C4-2B (cell line): ENCODE results near the gene OR8J1.

Experiments
- ZFX ChIP-seq: fragments of 450-650 bp; IDR thresholded peaks from 2 replicates; pipeline ENCODE4 v1.6.1; 2017
- TF ChIP-seq, protein P1 (sequence below): fragments of 450-650 bp; conservative IDR thresholded peaks from 2 replicates; pipeline ENCODE4 v1.5.1; 2017; ENCODE audit warnings: mild to moderate bottlenecking

DNA sequence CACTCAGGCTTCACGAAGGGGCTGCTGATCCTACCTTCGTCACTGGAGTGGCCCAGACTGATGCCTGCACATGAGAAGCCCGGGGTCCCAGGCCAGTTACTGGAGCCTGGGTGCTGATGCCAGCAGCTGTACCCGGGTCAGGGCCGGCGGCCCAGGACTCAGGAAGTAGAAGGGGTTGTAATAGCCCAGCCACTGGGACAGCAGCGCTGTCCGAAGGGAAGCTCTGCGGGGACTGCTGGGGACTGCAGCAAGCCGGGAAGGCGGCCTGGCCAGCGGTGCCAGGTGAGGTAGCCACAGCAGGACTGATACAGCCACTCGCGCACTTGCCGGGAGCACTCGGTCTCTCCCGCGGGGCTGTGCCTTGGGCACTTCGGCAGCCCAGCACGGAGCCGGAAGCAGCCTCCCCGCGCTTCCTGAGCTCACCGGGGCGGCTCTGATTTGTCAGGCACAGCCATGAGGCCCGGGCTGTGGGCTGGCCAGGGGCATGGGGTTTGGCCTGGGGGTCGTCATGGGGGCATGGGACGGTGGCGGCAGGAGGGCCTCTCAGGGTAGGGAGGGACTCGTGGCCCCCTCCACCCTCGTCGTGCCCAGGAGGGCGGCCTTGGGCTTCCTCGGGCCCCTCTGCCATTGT is 22.1 kb upstream of the OR8J1 start:
- TF ChIP-seq, protein P1, sequence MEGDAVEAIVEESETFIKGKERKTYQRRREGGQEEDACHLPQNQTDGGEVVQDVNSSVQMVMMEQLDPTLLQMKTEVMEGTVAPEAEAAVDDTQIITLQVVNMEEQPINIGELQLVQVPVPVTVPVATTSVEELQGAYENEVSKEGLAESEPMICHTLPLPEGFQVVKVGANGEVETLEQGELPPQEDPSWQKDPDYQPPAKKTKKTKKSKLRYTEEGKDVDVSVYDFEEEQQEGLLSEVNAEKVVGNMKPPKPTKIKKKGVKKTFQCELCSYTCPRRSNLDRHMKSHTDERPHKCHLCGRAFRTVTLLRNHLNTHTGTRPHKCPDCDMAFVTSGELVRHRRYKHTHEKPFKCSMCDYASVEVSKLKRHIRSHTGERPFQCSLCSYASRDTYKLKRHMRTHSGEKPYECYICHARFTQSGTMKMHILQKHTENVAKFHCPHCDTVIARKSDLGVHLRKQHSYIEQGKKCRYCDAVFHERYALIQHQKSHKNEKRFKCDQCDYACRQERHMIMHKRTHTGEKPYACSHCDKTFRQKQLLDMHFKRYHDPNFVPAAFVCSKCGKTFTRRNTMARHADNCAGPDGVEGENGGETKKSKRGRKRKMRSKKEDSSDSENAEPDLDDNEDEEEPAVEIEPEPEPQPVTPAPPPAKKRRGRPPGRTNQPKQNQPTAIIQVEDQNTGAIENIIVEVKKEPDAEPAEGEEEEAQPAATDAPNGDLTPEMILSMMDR = no peak
- TF ChIP-seq ZFX = no peak
